Non-pigmented ciliary epithelial cell (primary cell): ENCODE measurements around the gene AMBRA1.

ENCODE experiments used
- DNase-seq: peaks from one replicate; pipeline ENCODE4 v3.0.0-alpha.2; 2010; ENCODE audit warnings: low read depth

AMBRA1 gene

GRCh38 chr11:46570790-46571398 lies 22.9 kb downstream of the AMBRA1 start:
- no peak for DNase-seq

- no peak for DNase-seq
These were observed 28.5 kb downstream of the AMBRA1 start for GRCh38 chr11:46565232-46565840.

DNA sequence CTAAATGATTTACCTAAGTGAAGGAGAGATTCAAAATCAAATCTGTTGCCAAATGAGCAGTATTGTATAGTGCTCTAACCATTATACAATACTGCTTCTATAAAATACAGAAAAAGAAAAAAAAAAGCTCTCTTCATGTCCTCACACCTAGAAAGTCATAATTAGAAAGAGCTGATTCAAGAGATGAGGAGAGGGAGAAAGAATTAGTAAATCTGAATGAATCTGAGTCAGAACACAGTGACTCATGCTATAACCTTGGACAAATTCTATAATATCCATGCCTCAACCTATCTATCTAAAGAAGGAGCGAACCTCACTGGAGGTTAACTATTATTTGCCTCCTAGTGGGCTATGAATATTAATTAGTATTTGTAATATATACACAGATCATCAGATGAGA lies 29.4 kb downstream of the AMBRA1 start:
- DNase-seq: no peak

GRCh38 chr11:46562527-46562926 lies 31.3 kb downstream of the AMBRA1 start:
- DNase-seq: no peak

DNA sequence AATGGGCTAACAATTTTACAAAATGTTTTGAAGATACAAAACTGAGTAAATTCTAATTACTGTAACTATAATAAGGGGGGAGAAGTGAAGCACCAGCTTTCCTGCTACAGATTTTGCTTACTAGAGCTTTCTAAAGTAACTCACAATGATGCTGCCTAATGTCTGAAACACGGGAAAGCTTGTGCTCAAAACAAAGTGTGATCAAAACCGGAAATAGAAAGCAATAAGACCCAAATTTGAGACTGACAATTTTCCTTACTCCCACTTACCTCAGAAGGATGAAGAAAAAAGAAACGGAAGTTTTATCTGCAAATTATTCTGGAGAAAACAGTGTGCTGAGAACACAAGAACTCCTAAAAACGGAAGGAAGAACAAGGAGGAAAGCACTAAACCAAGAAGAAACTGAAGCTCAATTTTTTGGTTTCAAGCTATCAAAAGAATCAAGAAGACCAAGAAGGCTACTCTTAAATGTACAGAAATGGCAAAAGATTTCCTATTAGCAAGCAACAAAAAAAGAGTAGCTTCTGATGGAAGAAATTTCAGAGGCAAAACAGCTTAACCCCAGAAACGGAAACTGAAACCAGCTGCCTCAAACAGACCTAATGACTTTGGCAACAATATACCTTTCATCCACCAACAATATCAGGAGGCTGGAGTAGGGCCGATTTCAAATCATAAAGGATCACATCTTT lies 33.4 kb downstream of the AMBRA1 start:
- DNase-seq: no peak

DNA sequence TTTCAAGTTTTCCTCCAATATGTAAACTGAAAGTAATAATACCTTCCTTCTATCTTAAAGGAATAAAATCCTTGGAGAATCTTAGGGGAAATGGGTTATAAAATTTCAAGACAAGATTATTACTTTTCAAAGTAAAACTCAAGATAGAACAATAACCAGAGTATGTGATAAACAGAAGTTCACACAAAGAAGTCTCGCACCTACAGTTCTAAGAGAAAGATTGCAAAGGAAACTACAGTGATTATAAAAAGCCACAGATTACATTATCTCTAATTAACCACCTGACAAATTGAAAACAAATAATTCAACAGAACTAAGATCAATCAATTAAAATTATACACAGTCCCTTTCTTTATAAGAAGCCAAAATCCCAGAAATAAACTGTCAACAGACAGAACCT lies 34.0 kb downstream of the AMBRA1 start:
- no peak for DNase-seq

DNA sequence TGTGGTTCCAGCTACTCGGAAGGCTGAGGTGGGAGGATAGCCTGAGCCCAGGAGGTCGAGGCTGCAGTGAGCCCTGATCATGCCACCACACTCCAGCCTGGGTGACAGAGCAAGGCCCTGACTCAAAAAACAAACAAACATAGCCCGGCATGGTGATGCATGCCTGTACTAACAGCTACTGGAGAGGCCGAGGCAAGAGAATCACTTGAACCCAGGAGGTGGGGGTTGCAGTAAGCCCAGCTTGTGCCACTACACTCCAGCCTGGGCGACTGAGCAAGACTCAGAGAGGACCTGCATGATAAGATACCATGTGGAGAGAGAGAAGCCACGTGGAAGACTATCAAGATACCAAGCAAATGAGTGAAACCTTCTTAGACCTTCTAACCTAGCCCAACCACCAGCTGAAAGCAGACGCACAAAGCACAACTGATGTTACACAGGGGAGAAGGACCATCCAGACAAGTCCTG lies 36.1 kb downstream of the AMBRA1 start:
- DNase-seq: no peak

DNA sequence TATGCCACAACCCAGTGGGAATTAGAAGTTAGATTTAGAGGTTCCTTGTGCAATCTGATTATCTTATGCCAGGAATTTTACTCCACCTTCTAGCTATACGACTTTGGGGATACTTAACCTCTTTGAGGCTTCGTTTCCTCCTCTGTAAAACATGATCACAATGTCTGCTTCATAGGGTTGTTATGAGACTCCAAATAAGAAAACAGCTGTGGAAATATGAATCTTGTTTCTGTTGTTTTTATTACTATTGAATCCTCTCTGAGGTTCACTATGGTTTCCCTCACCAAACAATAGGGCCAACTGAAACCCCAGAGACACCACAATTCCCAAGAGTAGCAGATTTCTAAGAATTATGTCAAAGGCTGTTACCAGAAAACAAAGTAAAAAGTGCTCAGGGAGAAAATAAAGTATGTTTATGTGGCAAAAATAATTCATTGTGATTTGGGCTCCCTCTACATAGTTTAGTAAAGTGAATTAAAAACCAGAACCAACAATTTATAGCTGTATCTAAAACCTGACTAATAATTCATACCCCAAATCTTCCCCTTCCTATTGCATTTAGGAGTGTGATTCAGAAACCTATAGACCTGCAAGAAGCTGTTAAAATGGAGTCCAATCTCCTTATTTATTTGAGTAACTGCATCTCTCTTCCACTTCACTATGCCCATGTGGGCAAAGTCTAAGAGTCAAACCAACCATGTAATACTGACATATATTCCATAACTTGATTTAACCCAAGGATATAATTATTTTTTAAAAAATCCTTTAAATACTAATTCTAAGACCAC lies 38.4 kb downstream of the AMBRA1 start:
- DNase-seq: no peak

- DNase-seq: no peak
These were observed 39.3 kb downstream of the AMBRA1 start for GRCh38 chr11:46554213-46555147.

GRCh38 chr11:46553814-46554212 lies 40.0 kb downstream of the AMBRA1 start:
- no peak for DNase-seq

- DNase-seq: no peak
These were observed 42.6 kb downstream of the AMBRA1 start for GRCh38 chr11:46551261-46551660.

- no peak for DNase-seq
These were observed 46.2 kb downstream of the AMBRA1 start for GRCh38 chr11:46547579-46547978.

DNA sequence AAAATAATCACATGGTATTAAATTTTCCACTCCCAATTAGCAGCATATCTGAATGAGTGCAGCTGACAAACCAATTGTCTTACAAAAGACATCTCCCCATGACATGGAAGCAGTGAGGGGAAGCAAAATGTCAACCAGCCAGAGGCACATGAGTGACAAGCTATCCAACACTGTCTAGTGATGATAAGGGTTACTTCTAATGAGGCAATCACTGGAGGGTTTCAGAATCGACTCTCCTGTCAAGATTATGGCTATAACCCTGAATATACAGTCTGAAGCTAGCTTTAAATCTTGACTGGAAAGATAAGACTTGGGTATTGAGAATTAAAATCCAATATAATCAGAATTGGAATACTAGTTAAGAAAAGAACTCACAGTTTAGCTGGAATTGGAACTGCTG lies 50.3 kb downstream of the AMBRA1 start:
- DNase-seq: no peak

GRCh38 chr11:46541593-46542371 lies 52.0 kb downstream of the AMBRA1 start:
- no peak for DNase-seq

DNA sequence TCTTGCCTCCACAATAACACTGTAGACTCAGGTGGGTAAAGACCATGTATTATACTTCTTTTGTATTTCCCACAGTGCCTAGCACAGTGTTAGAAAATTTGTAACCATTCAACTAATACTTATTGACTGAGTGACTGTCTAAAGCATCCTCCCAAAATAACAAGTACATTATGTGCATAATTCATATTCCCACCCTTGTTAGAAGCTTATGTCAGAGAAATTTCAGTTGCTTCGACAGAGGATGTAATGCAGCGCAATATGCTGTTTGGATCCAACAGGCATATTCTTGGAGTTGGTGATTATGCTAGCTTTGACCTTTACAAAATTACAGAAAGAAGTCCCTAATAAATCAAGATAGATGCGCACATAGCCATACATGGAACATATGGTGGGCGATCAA lies 53.0 kb downstream of the AMBRA1 start:
- DNase-seq: no peak

GRCh38 chr11:46537537-46538295 lies 56.1 kb downstream of the AMBRA1 start:
- no peak for DNase-seq

DNA sequence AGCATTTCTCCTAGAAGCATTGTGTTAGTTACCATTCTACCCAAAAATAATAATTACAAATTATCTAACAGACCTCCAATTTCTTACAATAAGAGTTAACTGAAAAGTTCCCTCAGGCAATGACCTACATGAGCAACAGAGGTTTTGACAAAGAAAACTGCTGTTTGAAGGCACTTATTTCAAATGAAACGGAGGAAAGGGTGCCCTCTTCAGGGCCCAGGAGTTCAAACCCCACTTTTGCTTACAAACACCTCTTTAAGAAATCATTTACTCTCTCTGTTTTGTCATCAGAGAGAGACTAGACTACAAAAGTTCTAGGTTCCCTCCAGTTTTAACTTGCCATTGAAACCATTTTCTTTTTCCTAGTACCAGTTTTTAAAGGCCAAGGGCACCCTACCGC lies 56.7 kb downstream of the AMBRA1 start:
- no peak for DNase-seq

DNA sequence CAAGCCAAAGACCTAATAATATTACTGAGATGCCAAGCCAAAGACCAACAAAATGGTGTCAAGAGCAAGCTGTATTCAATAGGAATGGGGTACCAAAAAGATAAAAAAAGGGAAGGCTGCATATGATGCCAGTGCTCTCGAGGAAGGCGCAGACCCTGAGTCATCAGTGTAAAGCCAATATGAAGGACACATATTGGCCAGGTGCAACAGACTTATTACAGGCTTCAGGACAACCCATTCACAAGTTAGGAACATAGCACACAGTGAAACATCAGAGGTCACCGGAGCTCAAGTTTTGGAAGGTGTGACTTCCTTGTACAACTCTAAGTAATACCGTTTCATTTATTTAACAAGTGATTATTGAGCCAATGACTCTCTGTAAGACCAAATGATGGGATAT lies 58.1 kb downstream of the AMBRA1 start:
- DNase-seq: no peak

DNA sequence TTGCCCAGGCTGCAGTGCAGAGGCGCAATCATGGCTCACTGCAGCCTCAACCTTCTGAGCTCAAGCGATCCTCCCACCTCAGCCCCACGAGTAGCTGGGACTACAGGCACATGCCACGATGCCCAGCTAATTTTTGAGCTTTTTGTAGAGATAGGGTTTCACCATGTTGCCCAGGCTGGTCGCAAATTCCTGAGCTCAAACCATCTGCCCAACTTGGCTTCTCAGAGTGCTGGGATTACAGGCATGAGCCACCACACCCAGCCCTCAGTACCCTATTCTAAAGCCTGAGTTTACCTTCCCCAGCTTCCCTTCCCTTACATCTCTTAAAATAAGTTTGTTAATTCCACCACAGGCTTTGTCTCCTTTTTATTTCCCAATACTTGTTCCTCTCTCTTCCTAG lies 59.1 kb downstream of the AMBRA1 start:
- DNase-seq: no peak
